Measurements from ENCODE around the gene S1PR3.

DNA sequence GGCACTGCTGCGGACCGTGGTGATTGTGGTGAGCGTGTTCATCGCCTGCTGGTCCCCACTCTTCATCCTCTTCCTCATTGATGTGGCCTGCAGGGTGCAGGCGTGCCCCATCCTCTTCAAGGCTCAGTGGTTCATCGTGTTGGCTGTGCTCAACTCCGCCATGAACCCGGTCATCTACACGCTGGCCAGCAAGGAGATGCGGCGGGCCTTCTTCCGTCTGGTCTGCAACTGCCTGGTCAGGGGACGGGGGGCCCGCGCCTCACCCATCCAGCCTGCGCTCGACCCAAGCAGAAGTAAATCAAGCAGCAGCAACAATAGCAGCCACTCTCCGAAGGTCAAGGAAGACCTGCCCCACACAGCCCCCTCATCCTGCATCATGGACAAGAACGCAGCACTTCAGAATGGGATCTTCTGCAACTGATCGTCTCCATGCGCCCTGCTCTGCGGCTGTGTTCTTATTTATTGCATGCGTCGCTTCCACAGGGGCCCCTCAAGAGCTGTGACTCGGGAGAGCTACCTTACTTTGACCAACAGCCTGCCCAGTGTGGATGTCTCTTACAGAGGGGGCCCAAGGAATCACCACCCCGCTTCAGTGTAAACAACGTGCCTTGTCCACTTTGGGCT, 10.8 kb downstream of the S1PR3 start:
- TF ChIP-seq EZH2phosphoT487 (IDR thresholded peaks at IDR 0.05; ENCODE audit: low read length): no peak
- TF ChIP-seq, protein P1, sequence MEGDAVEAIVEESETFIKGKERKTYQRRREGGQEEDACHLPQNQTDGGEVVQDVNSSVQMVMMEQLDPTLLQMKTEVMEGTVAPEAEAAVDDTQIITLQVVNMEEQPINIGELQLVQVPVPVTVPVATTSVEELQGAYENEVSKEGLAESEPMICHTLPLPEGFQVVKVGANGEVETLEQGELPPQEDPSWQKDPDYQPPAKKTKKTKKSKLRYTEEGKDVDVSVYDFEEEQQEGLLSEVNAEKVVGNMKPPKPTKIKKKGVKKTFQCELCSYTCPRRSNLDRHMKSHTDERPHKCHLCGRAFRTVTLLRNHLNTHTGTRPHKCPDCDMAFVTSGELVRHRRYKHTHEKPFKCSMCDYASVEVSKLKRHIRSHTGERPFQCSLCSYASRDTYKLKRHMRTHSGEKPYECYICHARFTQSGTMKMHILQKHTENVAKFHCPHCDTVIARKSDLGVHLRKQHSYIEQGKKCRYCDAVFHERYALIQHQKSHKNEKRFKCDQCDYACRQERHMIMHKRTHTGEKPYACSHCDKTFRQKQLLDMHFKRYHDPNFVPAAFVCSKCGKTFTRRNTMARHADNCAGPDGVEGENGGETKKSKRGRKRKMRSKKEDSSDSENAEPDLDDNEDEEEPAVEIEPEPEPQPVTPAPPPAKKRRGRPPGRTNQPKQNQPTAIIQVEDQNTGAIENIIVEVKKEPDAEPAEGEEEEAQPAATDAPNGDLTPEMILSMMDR (IDR thresholded peaks at IDR 0.05; ENCODE audit: low read length): no peak
